Body of pancreas (tissue), 4 donors: Measurements from ENCODE around the gene TSPEAR. TPM values are rescaled to one million over a fixed set of nuclear protein-coding genes. Genes with fewer than 3 reads are reported as not detected.

ENCODE experiments used
- ATAC-seq: fragments of 150-250 bp; one replicate; pipeline ENCODE4 v1.9.1; 2016
- DNase-seq, 4 donors: peaks; one replicate each; pipeline ENCODE4 v3.0.0-alpha.2; 2019
- H3K27ac ChIP-seq, 4 donors: fragments of 200-600 bp; sonication (generic); 1 replicate in 3 of 4; 2 replicates in 1 of 4; pipeline versions ENCODE4 v1.5.1 to v1.6.1; 2016 to 2019; ENCODE audit warnings: mild to moderate bottlenecking in 1 of 4, mixed read lengths in 1 of 4, moderate library complexity in 1 of 4
- H3K27me3 ChIP-seq, 2 donors: fragments of 200-600 bp; sonication (generic); one replicate each; pipeline ENCODE4 v1.6.0; 2016; ENCODE audit warnings: mild to moderate bottlenecking in 1 of 2
- H3K36me3 ChIP-seq, 2 donors: fragments of 200-600 bp; sonication (generic); replicated peaks in 1 of 2; 2 replicates each; pipeline ENCODE4 v1.5.1; 2016; ENCODE audit warnings: low read depth in 2 of 2; ENCODE audit not compliant: insufficient read depth in 1 of 2
- H3K4me1 ChIP-seq: fragments of 200-600 bp; sonication (generic); one replicate; pipeline ENCODE4 v1.6.0; 2016
- H3K4me3 ChIP-seq, 2 donors: fragments of 200-600 bp; sonication (generic); 1 replicate in 1 of 2; 2 replicates in 1 of 2; pipeline ENCODE4 v1.5.1; 2016 to 2019
- H3K9me3 ChIP-seq, 3 donors: fragments of 200-600 bp; sonication (generic); 1 replicate in 2 of 3; 2 replicates in 1 of 3; pipeline ENCODE4 v1.5.1; 2016
- CTCF ChIP-seq, 7 experiments: fragments of 450-650 bp in 4 of 7; fragments of 200-600 bp in 3 of 7; sonication (generic) in 3 of 7; IDR thresholded peaks; one replicate each; pipeline ENCODE4 v1.5.1; 2016 to 2019; ENCODE audit warnings: antibody characterized with exemption in 7 of 7
- POLR2A ChIP-seq, 3 donors: fragments of 450-650 bp; IDR thresholded peaks; one replicate each; pipeline ENCODE4 v1.6.1; 2016; ENCODE audit warnings: antibody characterized with exemption in 3 of 3, mild to moderate bottlenecking in 2 of 3
- WGBS, 2 donors: methylation state at CpG; one replicate each; pipeline ENCODE4 v1.1.5; 2017; 5-methylcytosine and 5-hydroxymethylcytosine counted together
- intact Hi-C: fragments of 100-400 bp; cut with DNase I; formaldehyde crosslinking; loops from one replicate; pipeline ENCODE4 v1.15.1; 2023
- total RNA-seq, 2 donors: library from RNA; depleted of rRNA; stranded (reverse); fragments of >200 nt; gene quantifications; one replicate each; pipeline ENCODE4 v1.1.0, GENCODE V29; 2016

Gene TSPEAR
- total RNA-seq, 2 donors from 2014 or later: 0.52 TPM; not detected in 1

GRCh38 chr21:44736291-44737004 is 25.1 kb upstream of the TSPEAR start:
- no peak overlapping the region for H3K4me3 ChIP-seq
- 59 to 73% methylated on average over 5 to 8 of the region's 8 CpGs for WGBS, 2 donors
- H3K27me3 ChIP-seq: no peaks in the 10 kb centered on the region
- intact Hi-C loops: no loop called here
- no peaks in the 10 kb centered on the region for H3K36me3 ChIP-seq
- no peak for ATAC-seq
- no peak for TF ChIP-seq POLR2A (IDR thresholded peaks at IDR 0.05)
- H3K9me3 ChIP-seq: peaks cover 0 to 8% (median 0%) of the 10 kb centered on the region in 3 donors
- H3K4me1 ChIP-seq: no peaks in the 10 kb centered on the region
- no peak overlapping the region for H3K27ac ChIP-seq
- DNase-seq: peak in 3 of 4 donors; percentile 21 to 51 (median 38)

- 52 to 69% methylated on average over 4 to 6 of the region's 6 CpGs for WGBS, 2 donors
- intact Hi-C loops: no loop called here
- H3K4me3 ChIP-seq: no peak overlapping the region
- H3K36me3 ChIP-seq: no peaks in the 10 kb centered on the region
- H3K27me3 ChIP-seq: no peaks in the 10 kb centered on the region
- DNase-seq (no peak), ATAC-seq (no peak)
- peaks cover 0 to 8% (median 0%) of the 10 kb centered on the region in 3 donors for H3K9me3 ChIP-seq
- H3K27ac ChIP-seq: no peak overlapping the region
- no peaks in the 10 kb centered on the region for H3K4me1 ChIP-seq
- TF ChIP-seq POLR2A (IDR thresholded peaks at IDR 0.05) (no peak), CTCF (IDR thresholded peaks at IDR 0.05) (no peak)
These were observed 24.4 kb upstream of the TSPEAR start for GRCh38 chr21:44735821-44736220.

- ATAC-seq: no peak
- Histone ChIP-seq H3K4me1 (no peaks in the 10 kb centered on the region), H3K9me3 (peaks cover 0 to 8% (median 0%) of the 10 kb centered on the region in 3 donors), H3K4me3 (no peak overlapping the region), H3K27ac (no peak overlapping the region), H3K27me3 (no peaks in the 10 kb centered on the region), H3K36me3 (no peaks in the 10 kb centered on the region)
- no peak for DNase-seq
- intact Hi-C loops: no loop called here
- TF ChIP-seq POLR2A (IDR thresholded peaks at IDR 0.05): no peak
- TF ChIP-seq CTCF (IDR thresholded peaks at IDR 0.05): no peak
- WGBS, 2 donors: 78 to 83% methylated on average over 17 of the region's 17 CpGs
These were observed 23.5 kb upstream of the TSPEAR start for GRCh38 chr21:44734841-44735240.

GRCh38 chr21:44734026-44734745 is 22.8 kb upstream of the TSPEAR start:
- no peak for DNase-seq

More at GRCh38 chr21:44734026-44734745, 22.8 kb upstream of the TSPEAR start:
- Histone ChIP-seq H3K36me3 (no peaks in the 10 kb centered on the region), H3K9me3 (peaks cover 0 to 8% (median 0%) of the 10 kb centered on the region in 3 donors), H3K27me3 (no peaks in the 10 kb centered on the region), H3K4me1 (no peaks in the 10 kb centered on the region), H3K4me3 (no peak overlapping the region), H3K27ac (no peak overlapping the region)
- WGBS, 2 donors: 78 to 80% methylated on average over 5 to 21 of the region's 21 CpGs
- TF ChIP-seq POLR2A (IDR thresholded peaks at IDR 0.05): no peak
- TF ChIP-seq CTCF (IDR thresholded peaks at IDR 0.05): no peak
- no peak for ATAC-seq
- intact Hi-C loops: no loop called here
